ENCODE results near the gene NAA25. TPM values are rescaled to one million over a fixed set of nuclear protein-coding genes. Genes with fewer than 3 reads are reported as not detected.

Gene NAA25
- total and polyA plus RNA-seq, 2 donors (not counting 3 experiments of a cell fraction or from before 2014, with no cell fraction given) = 5.3 to 25.5 TPM

- Histone ChIP-seq H3K4me2 (ENCODE audit: insufficient read depth, low read length) (no peak overlapping the region), H3K9me1 (replicated peaks; ENCODE audit: control insufficient read depth, extremely low read depth, insufficient read depth, low read length) (no peaks in the 10 kb centered on the region), H3K27me3 (ENCODE audit: control insufficient read depth in 2 of 2, insufficient read depth in 2 of 2, low read length in 2 of 2) (no peaks in the 10 kb centered on the region), H3K9me3 (replicated peaks; ENCODE audit: control insufficient read depth, insufficient read depth, low read length) (no peaks in the 10 kb centered on the region), H3K4me3 (replicated peaks in 1 of 3; ENCODE audit: insufficient read depth in 1 of 3, low read depth in 1 of 3, low read length in 3 of 3) (no peak overlapping the region), H3K79me2 (ENCODE audit: control insufficient read depth, insufficient read depth, low read length) (no peaks in the 10 kb centered on the region), H4K20me1 (replicated peaks; ENCODE audit: control insufficient read depth, extremely low read depth, insufficient read depth, low read length) (no peaks in the 10 kb centered on the region), H2AFZ (ENCODE audit: low read depth, low read length) (no peak overlapping the region), H3K4me1 (ENCODE audit: control insufficient read depth, extremely low read depth, insufficient read depth, low read length) (no peaks in the 10 kb centered on the region), H3K9ac (replicated peaks; ENCODE audit: extremely low read depth, insufficient read depth, low read length) (no peak overlapping the region), H3K36me3 (ENCODE audit: control insufficient read depth in 2 of 2, extremely low read depth in 1 of 2, insufficient read depth in 2 of 2, low read length in 2 of 2) (no peaks in the 10 kb centered on the region), H3K27ac (ENCODE audit: insufficient read depth, low read depth, low read length) (no peak overlapping the region)
- TF ChIP-seq, protein P1, sequence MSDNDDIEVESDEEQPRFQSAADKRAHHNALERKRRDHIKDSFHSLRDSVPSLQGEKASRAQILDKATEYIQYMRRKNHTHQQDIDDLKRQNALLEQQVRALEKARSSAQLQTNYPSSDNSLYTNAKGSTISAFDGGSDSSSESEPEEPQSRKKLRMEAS (IDR thresholded peaks at IDR 0.05; ENCODE audit: insufficient read depth, insufficient read length) = no peak
- TF ChIP-seq FOS (IDR thresholded peaks at IDR 0.05; ENCODE audit: borderline replicate concordance, insufficient read depth, low read length) (no peak), GATA2 (IDR thresholded peaks at IDR 0.05; ENCODE audit: insufficient read depth, insufficient read length, low read depth, low read length) (no peak), POLR2AphosphoS5 (IDR thresholded peaks at IDR 0.05; ENCODE audit: insufficient read depth, low read depth, low read length) (no peak), EZH2 (IDR thresholded peaks at IDR 0.05; ENCODE audit: borderline replicate concordance, low read depth, low read length, severe bottlenecking) (no peak), MYC (IDR thresholded peaks at IDR 0.05; ENCODE audit: low read depth, low read length) (no peak), POLR2A (IDR thresholded peaks at IDR 0.05; ENCODE audit: low read depth, low read length) (no peak), JUN (IDR thresholded peaks at IDR 0.05; ENCODE audit: borderline replicate concordance, insufficient read depth, insufficient read length, low read depth) (no peak)
- TF ChIP-seq, protein P2, sequence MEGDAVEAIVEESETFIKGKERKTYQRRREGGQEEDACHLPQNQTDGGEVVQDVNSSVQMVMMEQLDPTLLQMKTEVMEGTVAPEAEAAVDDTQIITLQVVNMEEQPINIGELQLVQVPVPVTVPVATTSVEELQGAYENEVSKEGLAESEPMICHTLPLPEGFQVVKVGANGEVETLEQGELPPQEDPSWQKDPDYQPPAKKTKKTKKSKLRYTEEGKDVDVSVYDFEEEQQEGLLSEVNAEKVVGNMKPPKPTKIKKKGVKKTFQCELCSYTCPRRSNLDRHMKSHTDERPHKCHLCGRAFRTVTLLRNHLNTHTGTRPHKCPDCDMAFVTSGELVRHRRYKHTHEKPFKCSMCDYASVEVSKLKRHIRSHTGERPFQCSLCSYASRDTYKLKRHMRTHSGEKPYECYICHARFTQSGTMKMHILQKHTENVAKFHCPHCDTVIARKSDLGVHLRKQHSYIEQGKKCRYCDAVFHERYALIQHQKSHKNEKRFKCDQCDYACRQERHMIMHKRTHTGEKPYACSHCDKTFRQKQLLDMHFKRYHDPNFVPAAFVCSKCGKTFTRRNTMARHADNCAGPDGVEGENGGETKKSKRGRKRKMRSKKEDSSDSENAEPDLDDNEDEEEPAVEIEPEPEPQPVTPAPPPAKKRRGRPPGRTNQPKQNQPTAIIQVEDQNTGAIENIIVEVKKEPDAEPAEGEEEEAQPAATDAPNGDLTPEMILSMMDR (IDR thresholded peaks at IDR 0.05; ENCODE audit: extremely low read depth in 1 of 2, insufficient read depth in 1 of 2, low read depth in 1 of 2, low read length in 2 of 2) = no peak
- intact Hi-C loops (cut with micrococcal nuclease) (no loop called here), dilution Hi-C loops (cut with MboI; ENCODE audit: extremely low pct_ligation_motif_present, low sequenced_read_pairs) (no loop called here)
- BruUV-seq (replicated peaks) = no TSS peak
- FAIRE-seq (no peak), DNase-seq (ENCODE audit: low read depth, low spot score) (peak; percentile 41)
- POLR2A ChIA-PET = no interaction called here
- CTCF ChIA-PET = interaction anchor here (0.9 to 1.6 kb wide), 3 partner anchors 12 to 197 kb away, joined by 3 to 5 read pairs (median 3); partner anchors contain the start of genes ERP29 and TMEM116
Measured at GRCh38 chr12:112001576-112001975, 107.0 kb downstream of the NAA25 start.

Measured in endothelial cell of umbilical vein (primary cell).